Measurements from ENCODE around the gene NPR3. TPM values are rescaled to one million over a fixed set of nuclear protein-coding genes. Genes with fewer than 3 reads are reported as not detected.

The NPR3 gene
- total RNA-seq, 4 donors from 2014 or later: 2.4 to 18.8 (median 10.9) TPM

DNA sequence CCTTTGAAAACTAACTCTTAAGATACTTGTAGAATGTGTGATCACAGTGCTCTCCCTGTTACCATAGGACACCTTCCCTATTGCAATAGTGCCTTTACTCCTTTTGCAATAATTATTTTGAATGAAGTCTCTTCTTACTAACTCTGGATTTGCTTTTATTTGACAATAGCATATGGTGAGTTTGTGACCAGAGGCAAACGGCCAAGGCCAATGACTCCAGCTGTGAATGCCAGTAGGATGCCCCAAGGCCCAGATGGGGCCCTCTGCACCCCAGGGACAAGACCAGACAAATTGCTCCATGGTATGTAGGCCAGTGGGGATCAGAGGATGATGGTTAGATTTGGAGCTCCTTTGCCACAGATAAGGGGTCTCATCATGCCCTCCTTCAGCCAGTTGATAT is 116.9 kb downstream of the NPR3 start:
- DNase-seq (ENCODE audit: low spot score in 2 of 2): no peak
- 47 to 48% methylated on average over 1 of the region's 1 CpG for WGBS, 2 donors
- intact Hi-C loops (cut with DNase I; ENCODE audit: low total_unique reads): no loop called here
- no peak overlapping the region for H3K4me3 ChIP-seq (ENCODE audit: low read depth, poor library complexity, severe bottlenecking)
- no peak for TF ChIP-seq POLR2A (IDR thresholded peaks at IDR 0.05)
- TF ChIP-seq, protein P1, sequence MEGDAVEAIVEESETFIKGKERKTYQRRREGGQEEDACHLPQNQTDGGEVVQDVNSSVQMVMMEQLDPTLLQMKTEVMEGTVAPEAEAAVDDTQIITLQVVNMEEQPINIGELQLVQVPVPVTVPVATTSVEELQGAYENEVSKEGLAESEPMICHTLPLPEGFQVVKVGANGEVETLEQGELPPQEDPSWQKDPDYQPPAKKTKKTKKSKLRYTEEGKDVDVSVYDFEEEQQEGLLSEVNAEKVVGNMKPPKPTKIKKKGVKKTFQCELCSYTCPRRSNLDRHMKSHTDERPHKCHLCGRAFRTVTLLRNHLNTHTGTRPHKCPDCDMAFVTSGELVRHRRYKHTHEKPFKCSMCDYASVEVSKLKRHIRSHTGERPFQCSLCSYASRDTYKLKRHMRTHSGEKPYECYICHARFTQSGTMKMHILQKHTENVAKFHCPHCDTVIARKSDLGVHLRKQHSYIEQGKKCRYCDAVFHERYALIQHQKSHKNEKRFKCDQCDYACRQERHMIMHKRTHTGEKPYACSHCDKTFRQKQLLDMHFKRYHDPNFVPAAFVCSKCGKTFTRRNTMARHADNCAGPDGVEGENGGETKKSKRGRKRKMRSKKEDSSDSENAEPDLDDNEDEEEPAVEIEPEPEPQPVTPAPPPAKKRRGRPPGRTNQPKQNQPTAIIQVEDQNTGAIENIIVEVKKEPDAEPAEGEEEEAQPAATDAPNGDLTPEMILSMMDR (IDR thresholded peaks at IDR 0.05): no peak

DNA sequence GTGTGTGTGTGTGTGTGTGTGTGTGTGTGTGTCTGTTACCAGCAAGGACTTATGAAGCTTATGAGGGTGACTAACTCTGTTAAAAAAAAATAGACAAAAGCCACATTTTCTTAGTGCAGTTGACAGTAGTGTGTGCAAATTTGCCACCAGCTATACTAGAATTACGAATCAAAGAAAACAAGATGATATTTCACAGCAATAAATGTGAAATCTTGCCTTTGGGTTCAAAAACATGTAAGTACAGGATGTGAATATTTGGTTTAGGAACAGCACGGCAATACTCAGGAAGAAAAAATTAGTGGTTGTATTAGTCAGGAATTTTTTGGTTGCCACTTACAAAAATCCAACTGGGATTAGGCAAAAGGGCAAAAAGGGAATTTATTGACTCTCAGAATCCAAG is 117.4 kb downstream of the NPR3 start:
- intact Hi-C loops (cut with DNase I; ENCODE audit: low total_unique reads): no loop called here
- DNase-seq (ENCODE audit: low spot score in 2 of 2): no peak
- WGBS, 2 donors: 54 to 74% methylated on average over 2 of the region's 2 CpGs
- TF ChIP-seq, protein P1 (IDR thresholded peaks at IDR 0.05): no peak
- TF ChIP-seq POLR2A (IDR thresholded peaks at IDR 0.05): no peak
- no peak overlapping the region for H3K4me3 ChIP-seq (ENCODE audit: low read depth, poor library complexity, severe bottlenecking)

DNA sequence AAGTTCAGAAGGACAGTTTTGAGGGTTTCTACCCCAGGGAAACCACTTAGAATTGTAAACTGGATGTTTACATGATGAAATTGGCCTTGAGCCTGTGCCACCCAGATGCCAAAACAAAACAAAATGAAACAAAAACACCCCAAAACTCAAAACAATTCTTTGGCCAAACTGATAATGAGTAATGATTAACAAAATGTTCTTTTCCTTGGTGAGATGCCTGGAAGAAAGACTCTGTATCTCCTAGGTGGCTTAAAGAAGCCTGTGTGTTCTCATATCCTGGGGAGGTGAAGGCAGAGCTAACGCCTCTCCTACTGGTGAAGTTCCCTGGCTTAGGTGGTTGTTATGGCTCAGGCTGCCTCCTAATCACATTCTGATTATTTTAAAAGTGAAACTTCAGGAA is 120.5 kb downstream of the NPR3 start:
- WGBS, 2 donors: 74 to 80% methylated on average over 1 of the region's 1 CpG
- TF ChIP-seq, protein P1 (IDR thresholded peaks at IDR 0.05): no peak
- TF ChIP-seq POLR2A (IDR thresholded peaks at IDR 0.05): no peak
- intact Hi-C loops (cut with DNase I; ENCODE audit: low total_unique reads): no loop called here
- DNase-seq (ENCODE audit: low spot score in 2 of 2): no peak
- no peak overlapping the region for H3K4me3 ChIP-seq (ENCODE audit: low read depth, poor library complexity, severe bottlenecking)

DNA sequence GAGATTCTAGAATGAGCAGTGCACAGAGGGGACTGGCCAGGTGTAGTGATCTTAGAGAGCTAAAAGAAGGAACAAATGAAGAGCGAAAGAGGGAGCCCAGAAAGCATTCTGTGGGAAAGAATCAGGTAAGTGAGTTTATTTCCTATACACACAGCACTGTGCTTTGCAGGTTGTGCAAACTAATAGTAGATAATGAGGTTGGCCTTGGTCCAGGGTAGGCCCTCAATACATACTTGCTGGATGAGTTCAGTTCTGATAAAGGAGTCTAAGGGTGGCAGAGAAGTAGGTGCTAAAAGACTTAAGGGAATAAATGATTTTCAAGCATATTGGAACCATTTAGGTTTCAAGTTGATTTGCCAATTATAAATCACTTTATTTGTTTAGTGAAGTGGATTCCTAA is 122.0 kb downstream of the NPR3 start:
- no peak for DNase-seq (ENCODE audit: low spot score in 2 of 2)
- intact Hi-C loops (cut with DNase I; ENCODE audit: low total_unique reads): no loop called here
- WGBS, 2 donors: 90 to 98% methylated on average over 1 of the region's 1 CpG
- no peak overlapping the region for H3K4me3 ChIP-seq (ENCODE audit: low read depth, poor library complexity, severe bottlenecking)
- no peak for TF ChIP-seq POLR2A (IDR thresholded peaks at IDR 0.05)
- TF ChIP-seq, protein P1 (IDR thresholded peaks at IDR 0.05): no peak

DNA sequence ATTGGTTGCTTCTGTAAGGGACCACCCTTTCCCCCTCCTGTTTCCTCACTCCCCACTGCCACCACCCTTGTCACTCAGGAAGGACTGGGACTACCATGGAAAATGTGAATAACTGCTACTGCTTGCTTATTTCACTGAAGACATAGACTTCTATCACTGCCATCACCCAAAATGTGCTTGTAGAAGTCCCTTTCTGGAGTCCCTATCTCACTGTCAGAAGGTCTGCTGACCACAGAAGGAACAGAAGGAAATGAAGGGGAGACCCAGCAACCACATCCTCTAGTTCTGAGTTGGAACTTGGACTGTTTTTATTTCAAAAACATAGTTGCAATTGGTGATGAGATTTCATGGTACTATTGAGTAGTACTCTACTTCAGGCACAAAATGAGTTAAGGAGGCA is 122.5 kb downstream of the NPR3 start:
- TF ChIP-seq, protein P1 (IDR thresholded peaks at IDR 0.05): no peak
- no peak for TF ChIP-seq POLR2A (IDR thresholded peaks at IDR 0.05)
- no peak overlapping the region for H3K4me3 ChIP-seq (ENCODE audit: low read depth, poor library complexity, severe bottlenecking)
- no peak for DNase-seq (ENCODE audit: low spot score in 2 of 2)
- intact Hi-C loops (cut with DNase I; ENCODE audit: low total_unique reads): no loop called here

DNA sequence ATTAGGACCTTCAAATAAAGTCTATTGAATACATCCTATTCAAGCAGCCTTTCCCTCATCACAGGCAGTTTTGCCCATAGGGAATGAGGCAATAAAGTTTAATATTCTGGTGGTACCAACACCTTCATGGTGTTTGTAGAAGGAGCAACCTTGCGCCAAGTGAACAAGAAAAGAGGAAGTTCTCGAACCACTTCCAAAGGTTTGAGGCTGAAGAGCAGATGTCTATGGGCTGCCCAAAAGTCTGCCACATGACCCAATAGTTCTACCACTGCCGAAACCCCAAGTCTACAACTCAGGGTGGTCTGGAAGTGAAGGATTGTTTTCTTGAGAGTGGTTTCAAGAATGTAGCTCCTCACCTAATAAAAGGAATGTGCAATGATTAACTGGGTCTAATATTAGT is 123.1 kb downstream of the NPR3 start:
- 81 to 85% methylated on average over 3 of the region's 3 CpGs for WGBS, 2 donors
- no peak for TF ChIP-seq POLR2A (IDR thresholded peaks at IDR 0.05)
- TF ChIP-seq, protein P1 (IDR thresholded peaks at IDR 0.05): no peak
- no peak overlapping the region for H3K4me3 ChIP-seq (ENCODE audit: low read depth, poor library complexity, severe bottlenecking)
- no peak for DNase-seq (ENCODE audit: low spot score in 2 of 2)
- intact Hi-C loops (cut with DNase I; ENCODE audit: low total_unique reads): no loop called here
